ENCODE results near the gene FAR2.
"Not testable (repeated sequence)": the region's sequence is repeated elsewhere in the genome, so short reads cannot be mapped to it uniquely, and the experiment has no call there.

FAR2 gene

GRCh38 chr12:29148911-29149690 is at the start of gene FAR2:
TSS of gene FAR2 (plus strand) at chr12:29149278. CDS start at chr12:29270450, 121,172 bp downstream.
- peak; percentile 62 for DNase-seq

GRCh38 chr12:29102741-29103140 is 46.3 kb upstream of the FAR2 start:
- DNase-seq: no peak

- DNase-seq: peak; percentile 87
Observed at GRCh38 chr12:29103539-29103974, 45.5 kb upstream of the FAR2 start.

- DNase-seq: peak; percentile 66
Observed at GRCh38 chr12:29104516-29104915, 44.6 kb upstream of the FAR2 start.

- DNase-seq: peak; percentile 11
Observed at GRCh38 chr12:29110506-29111442, 38.3 kb upstream of the FAR2 start.

GRCh38 chr12:29113101-29113500 is 36.0 kb upstream of the FAR2 start:
- no peak for DNase-seq

GRCh38 chr12:29116414-29116813 is 32.7 kb upstream of the FAR2 start:
- no peak for DNase-seq

GRCh38 chr12:29131539-29131938 is 17.5 kb upstream of the FAR2 start:
- DNase-seq: peak; percentile 13

GRCh38 chr12:29132316-29132715 is 16.8 kb upstream of the FAR2 start:
- no peak for DNase-seq

- DNase-seq: no peak
Observed at GRCh38 chr12:29133181-29133580, 15.9 kb upstream of the FAR2 start.

GRCh38 chr12:29133680-29134079 is 15.4 kb upstream of the FAR2 start:
- no peak for DNase-seq

- DNase-seq: not testable (repeated sequence)
Observed at GRCh38 chr12:29138256-29138655, 10.8 kb upstream of the FAR2 start.

- DNase-seq: not testable (repeated sequence)
Observed at GRCh38 chr12:29138855-29139254, 10.2 kb upstream of the FAR2 start.

- no peak for DNase-seq
Observed at GRCh38 chr12:29145372-29146170, 3.5 kb upstream of the FAR2 start.

GRCh38 chr12:29146196-29146595 is 2.9 kb upstream of the FAR2 start:
- no peak for DNase-seq

GRCh38 chr12:29147731-29148595 is 1.1 kb upstream of the FAR2 start:
- peak; percentile 22 for DNase-seq

GRCh38 chr12:29148596-29148910 is 525 bp upstream of the FAR2 start:
- peak; percentile 22 for DNase-seq

GRCh38 chr12:29149691-29150281 is 708 bp downstream of the FAR2 start:
- DNase-seq: no peak

GRCh38 chr12:29150462-29150861 is 1.4 kb downstream of the FAR2 start:
- DNase-seq: no peak

GRCh38 chr12:29152223-29152868 is 3.3 kb downstream of the FAR2 start:
- peak; percentile 23 for DNase-seq

Data from suppressor macrophage treated with lipopolysaccharide for 4 hours (primary cell).